NCI-H526 treated with DMSO at 0.1 percent for 48 hours (cell line): Measurements from ENCODE around the gene LINGO1.

Source experiments
- DNase-seq: peaks from one replicate; lab custom pipeline; 2025; lab: John Stamatoyannopoulos, UW

Gene LINGO1

DNA sequence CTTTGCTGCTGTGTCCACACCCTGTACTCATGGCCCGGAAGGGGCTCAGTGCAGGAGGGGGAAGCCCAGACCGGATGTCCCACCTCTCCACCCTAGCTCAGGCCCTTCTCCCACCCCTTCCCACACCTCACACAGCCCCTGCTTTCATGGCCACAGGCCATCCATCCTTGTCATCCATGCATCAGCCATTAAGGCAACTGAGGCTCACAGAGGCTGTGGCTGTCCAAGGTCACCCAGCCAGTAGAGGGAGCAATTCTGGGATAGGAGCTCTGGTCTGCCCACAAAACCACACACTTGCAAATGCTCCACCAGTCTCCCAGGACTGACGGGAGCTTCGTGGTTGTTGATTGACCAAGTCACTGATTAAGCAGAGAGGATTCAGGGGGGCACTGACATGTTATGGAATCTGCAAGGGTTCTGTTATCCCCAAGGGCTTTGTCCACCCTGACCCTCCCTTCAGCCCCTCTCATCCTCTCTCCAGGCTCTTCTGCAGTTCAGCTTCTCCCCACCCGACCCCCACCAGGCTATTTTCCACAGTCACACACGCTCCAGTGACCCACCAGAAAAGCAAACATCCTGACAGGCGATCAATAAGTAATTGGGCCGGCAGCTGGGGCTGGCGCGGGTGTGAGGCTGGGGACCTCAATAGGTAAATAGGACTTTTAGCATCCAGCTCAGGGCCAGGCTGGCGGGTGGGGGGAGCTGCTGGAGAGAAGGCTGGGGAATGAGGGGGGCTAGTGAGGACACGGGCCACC lies 15.1 kb downstream of the LINGO1 start:
- DNase-seq = no peak

DNA sequence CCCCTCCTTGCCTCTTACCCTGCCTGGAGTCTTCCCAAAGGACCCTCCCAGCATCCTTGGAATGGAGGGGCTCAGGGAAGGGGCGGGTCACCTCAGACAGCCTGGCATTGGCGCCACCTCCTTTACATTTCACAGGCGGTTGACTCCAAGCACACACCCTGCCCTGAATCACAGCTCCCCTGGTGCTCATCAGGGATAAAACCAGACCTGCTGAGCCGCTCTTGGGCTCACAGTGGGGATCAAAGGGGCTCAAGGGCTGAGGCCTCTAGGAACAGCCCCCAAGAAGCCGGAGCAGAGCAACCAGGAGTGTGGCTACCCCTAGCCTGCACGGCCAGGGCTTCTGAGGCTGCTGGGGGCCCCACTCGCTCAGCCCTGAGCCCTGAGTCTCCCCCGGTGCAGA lies 16.6 kb downstream of the LINGO1 start:
- DNase-seq = peak; percentile 33

DNA sequence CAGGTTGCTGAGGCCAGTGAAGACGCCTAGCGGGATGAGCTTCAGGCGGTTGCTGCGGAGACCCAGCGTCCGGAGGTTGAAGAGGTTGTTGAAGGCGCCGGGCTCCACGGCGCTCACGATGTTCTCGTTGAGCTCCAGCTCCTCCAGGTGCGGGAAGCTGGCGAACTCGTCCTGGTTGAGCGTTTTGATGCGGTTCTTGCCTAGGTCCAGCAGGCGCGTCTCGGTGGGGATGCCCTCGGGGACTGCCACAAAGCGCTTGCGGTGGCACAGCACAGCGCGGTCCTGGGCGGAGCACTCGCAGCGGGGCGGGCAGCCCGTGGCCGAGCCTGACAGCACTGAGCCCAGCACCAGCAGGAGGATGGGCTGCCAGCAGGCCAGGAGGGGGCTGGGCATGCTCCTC lies 17.2 kb downstream of the LINGO1 start:
- DNase-seq = no peak

- no peak for DNase-seq
Observed at GRCh38 chr15:77614251-77614806, 18.4 kb downstream of the LINGO1 start.

- DNase-seq = no peak
Observed at GRCh38 chr15:77613814-77614213, 18.9 kb downstream of the LINGO1 start.

GRCh38 chr15:77612958-77613601 lies 19.6 kb downstream of the LINGO1 start:
- DNase-seq = no peak

DNA sequence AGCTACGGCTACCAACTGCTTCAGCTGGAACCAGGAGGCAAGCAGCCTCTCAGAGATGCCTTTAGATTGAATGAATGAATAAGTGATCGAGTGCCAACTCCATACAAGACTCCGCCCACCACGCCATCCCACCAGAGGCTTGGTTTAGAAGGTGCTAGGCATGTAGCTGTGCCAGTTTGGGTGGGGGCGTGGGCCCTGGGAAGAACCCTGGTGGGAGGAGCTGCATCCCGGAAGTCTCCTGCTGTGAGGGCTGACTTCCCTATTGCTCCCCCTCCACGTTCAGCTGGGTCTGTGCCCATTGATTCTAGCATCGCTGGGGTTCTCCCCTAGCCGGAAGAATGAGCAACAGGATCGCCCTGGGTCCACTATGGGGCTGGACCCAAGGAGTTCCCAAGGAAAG lies 20.9 kb downstream of the LINGO1 start:
- DNase-seq = no peak

DNA sequence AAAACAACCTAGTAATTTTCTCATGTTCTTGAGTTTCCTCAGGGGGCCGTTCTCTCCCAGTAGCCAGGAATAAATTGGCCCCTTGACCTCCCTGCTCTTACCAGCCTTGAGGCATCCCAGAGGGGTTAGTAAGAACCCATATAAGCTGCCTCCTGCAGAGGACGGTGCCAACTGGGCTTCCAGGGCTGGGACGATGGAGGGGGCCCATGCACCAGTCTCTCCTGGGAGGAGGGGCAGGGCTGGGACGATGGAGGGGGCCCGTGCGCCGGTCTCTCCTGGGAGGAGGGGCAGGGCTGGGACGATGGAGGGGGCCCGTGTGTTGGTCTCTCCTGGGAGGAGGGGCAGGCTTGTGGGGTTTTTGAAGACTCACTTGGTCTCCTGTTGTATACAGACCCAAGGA lies 22.0 kb downstream of the LINGO1 start:
- no peak for DNase-seq

DNA sequence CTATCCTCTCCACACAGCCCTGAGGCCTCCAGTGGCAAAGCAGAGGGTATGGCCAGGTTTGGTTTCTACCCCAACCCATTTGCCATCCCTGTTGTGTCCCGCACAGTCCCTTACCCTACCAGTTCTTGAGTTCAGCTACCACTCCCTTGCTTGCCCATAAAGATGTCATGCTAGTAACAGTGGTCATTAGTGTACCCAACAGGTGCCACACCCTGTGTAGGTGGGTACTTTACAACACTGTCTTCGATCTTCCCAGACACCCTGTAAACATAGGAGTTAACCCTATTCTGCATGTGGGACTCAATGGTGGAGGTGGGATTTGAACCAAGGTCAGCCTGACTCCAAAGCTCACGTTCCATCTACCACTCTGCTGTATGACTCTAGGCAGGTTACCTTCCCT lies 23.2 kb downstream of the LINGO1 start:
- DNase-seq = no peak

DNA sequence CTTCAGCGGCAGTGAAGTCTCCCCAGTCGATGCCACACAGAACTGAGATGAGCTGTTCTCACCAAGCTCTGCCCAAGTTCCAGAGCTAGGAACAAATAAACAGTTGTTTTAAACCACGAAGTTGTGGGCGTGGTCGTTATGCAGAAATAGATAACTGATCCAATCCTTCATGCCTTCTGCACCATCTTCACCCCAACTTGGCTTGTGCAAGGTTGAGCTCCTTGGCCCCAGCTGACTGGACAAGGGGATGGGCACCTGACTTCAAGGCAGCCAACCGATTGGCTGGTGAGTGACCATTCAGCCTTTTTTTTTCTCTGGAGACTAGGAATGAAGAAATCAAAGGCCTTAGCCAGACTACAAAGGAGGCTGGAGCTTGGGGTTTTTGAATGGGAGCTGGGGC lies 23.9 kb downstream of the LINGO1 start:
- DNase-seq = no peak

DNA sequence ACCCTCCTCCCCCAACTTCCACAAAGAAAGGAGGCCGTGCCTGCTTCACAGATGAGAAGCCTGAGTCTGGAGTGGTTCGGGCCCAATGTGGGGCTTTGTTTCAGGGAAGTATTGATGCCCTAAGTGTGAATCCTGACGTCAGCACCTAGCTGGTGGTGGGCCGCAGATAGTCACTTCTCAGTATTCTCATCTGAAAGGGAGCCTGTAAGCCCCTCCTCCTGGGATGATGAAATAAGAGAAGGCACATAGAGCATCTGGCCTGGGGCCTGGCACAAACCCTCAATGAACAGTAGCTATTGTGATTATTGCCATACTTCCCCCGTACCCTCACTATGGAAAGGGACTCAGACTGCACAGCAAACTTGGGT lies 24.8 kb downstream of the LINGO1 start:
- DNase-seq = no peak

DNA sequence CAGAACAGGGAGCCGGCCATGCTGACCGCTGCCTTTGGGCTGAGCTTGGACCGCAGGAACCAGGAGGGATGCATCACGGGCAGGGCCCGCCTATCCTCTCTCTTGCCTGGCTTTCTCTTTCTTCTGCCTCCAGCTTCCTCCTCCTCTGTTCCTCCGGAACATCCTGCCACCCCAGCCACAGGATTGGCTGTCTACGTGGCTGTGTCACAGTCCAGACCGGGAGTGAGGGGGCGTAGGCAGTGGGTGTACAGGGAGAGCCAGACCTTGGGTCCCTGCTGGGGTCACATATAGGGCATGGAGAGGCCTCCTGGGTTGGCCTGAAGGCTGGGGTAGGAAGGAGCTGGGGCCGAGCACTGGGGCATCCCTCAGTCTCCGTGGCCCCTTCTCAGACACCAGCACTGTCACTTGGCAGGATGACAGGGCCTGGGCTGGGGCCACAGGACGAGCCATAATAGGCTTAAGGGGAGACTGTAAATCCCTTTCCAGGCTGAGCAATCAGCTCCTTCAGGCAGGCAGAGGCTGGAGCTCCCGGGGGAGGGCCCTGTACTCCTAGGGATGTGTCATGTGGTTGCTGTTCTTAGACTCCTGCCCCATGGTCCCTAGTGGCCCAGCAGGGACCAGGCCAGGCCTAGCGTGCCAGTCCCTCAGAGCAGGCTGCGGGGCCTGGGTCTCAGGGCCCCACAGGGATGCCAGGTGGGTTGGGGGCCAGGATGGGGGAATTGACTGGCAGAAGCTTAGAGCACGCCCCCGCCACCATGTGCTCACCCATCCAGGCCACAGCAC lies 25.4 kb downstream of the LINGO1 start:
- DNase-seq = no peak

DNA sequence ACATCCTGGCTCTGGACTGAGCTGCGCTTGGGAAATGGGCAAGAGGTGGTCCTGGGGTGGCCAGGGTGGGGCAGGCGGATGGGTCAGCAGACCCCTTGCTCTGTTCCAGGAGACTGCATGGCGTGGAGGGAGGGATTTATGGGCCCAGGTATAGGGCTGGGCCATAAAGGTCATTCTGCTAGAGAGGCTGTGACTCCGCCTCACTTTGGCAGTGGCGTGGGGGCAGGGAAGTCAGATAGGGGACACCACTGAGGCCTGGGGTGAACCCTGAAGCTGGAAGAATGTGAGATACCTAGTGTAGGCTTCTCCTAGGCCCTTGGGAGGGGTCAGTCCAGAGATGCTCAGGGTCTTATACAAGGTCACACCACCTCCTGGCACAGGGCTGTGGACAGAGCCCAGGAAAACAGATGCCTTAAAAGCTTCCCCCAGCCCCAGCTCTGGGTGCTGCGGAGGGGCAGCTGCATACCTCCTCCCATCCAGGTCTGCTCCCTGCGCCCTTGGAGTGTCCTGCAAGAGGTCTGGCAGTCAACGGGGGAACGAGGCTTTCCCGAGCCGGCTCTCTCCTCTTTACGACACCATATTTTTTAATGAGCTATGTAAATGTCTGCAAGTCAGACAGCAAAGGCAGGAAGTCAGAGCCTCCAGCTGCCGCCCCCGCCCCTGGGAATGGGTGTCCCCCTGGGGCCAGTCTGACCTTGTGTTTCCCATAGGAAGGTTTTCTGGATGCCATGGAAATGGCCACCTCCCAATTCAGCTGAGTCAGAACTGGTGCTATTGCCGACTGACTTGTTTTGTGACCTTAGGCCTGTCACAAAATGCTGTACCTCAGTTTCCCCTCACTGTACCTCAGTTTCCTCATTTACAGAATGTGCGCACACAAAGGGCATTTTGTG lies 26.3 kb downstream of the LINGO1 start:
- DNase-seq = peak; percentile 53

GRCh38 chr15:77605547-77605946 lies 27.2 kb downstream of the LINGO1 start:
- DNase-seq = no peak

DNA sequence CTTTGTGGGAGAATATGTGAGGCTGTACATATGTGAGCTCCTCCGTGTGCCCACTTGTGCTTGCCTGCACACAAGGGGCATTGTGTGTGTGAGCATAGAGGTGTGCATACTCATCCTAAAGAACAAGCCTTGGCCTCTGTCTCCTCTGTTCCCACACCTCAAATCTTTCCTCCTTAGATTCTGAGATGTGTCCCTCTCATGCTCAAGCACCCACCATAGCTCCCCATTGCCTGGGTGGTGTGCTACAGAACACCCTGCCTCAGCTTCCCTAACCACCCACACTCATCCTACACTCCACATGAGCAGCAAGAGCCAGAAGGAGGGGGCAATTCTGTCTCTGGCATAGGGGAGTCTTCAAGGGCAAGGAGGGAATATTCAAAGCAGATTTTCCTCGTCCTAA lies 27.7 kb downstream of the LINGO1 start:
- DNase-seq = no peak

DNA sequence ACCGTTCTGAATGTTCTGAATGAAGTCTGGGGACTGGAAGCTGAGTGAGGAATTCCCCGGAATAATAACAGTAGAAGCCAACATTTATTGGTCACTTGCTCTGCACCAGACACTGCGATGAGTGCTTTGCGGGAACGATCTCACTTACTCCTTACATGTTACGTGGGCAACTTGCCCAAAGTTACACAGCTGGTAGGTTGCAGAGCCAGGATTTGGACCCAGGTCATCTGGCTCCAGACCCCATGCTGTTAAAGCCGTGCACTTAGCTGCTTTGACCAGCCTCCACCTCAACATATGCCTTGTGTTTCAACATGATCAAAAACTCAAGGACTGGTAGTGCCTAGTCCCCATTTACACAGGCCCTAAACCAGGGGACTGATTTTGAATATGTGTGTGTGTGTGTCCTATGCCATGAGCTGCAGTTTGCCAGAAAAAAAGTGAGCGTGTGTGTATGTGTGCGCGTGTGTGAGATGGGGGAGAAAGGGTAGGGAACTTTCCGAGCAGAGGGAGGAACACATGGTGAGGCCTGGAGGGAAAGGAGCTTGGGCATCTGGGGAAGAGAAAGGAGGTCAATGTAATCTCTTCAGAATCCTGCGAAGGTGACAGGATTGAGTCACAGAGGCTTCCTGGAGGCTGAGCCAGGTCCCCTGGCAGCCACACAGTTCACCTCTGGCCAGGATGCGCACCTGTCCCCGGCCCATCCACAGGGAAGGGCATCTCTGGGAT lies 28.9 kb downstream of the LINGO1 start:
- DNase-seq = no peak

DNA sequence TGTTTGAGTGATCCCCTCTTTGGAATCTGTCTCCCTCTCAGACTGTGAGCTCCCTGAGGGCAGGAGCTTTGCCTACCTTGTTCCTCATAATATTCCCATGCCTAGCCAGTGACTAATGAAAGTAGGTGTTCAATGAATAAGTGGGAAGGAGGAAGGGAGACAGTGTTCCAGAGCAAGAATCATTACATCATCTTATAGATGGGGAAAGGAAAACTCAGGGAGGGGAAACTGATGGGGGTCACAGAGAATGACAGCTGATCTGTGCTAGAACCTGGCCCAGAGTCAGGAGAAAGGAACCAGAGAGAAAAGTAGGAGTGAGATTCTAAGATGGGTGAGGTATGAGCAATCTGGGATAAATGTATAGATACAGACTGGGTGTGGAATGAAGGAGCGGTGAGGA lies 29.9 kb downstream of the LINGO1 start:
- DNase-seq = no peak

GRCh38 chr15:77599899-77600298 lies 32.8 kb downstream of the LINGO1 start:
- DNase-seq = peak; percentile 89

- peak; percentile 88 for DNase-seq
Observed at GRCh38 chr15:77599357-77599756, 33.4 kb downstream of the LINGO1 start.

GRCh38 chr15:77598644-77599043 lies 34.1 kb downstream of the LINGO1 start:
- DNase-seq = no peak

- no peak for DNase-seq
Observed at GRCh38 chr15:77597804-77598453, 34.8 kb downstream of the LINGO1 start.
